Stimulated activated CD4-positive, alpha-beta T cell treated with anti-CD3 and anti-CD28 coated beads, Interleukin-4, amount 100 ng/mL, for 24 hours (primary cell): ENCODE results near the gene INMT.
"Not testable (repeated sequence)": the region's sequence is repeated elsewhere in the genome, so short reads cannot be mapped to it uniquely, and the experiment has no call there.

Experiments used
- DNase-seq: peaks from one replicate; pipeline ENCODE4 v3.0.0-alpha.2; 2020

INMT gene

GRCh38 chr7:30751696-30752273 lies at the start of gene INMT:
Gene INMT (plus strand): TSS chr7:30752135. CDS start chr7:30752151, 16 bp downstream.
- DNase-seq = no peak

DNA sequence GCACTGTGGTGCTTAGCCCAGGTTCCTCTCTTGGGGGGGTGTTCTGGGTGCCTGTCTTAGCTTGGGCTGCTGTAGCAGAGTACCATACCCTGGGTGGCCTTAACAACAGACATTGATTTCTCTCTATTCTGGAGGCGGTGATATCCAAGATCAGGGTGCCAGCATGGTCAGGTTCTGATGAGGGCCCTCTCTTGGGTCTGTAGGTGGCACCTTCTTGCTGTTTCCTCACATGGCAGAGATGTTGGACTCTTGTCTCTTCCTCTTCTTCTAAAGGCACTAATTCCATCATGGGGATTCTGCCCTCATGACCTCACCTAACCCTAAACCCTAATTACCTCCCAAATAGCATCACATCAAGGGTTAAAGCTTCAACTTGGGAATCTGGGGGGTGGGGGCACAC lies 49.7 kb upstream of the INMT start:
- no peak for DNase-seq

DNA sequence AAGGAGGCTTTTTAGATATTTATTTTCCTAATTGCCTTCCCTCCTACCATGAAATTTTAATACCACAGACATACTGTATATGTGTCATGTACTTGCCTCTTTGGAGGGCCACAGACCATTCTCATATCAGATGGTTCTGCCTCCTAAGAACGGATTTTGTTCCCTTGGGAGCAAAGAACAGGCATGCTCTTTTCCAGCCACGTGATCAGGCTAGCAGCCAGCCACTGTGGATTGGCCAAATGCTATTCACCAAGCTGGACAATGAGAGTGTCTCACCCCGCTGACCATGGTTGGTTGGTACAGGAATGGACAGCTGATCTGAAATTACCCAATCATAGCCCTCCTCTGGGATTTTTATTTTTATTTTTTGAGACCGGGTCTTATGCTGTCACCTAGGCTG lies 48.2 kb upstream of the INMT start:
- DNase-seq = no peak

GRCh38 chr7:30705008-30705407 lies 46.9 kb upstream of the INMT start:
- DNase-seq = no peak

- no peak for DNase-seq
These were observed 46.3 kb upstream of the INMT start for GRCh38 chr7:30705596-30705995.

GRCh38 chr7:30706316-30706715 lies 45.6 kb upstream of the INMT start:
- DNase-seq = no peak

- no peak for DNase-seq
These were observed 45.0 kb upstream of the INMT start for GRCh38 chr7:30706908-30707307.

DNA sequence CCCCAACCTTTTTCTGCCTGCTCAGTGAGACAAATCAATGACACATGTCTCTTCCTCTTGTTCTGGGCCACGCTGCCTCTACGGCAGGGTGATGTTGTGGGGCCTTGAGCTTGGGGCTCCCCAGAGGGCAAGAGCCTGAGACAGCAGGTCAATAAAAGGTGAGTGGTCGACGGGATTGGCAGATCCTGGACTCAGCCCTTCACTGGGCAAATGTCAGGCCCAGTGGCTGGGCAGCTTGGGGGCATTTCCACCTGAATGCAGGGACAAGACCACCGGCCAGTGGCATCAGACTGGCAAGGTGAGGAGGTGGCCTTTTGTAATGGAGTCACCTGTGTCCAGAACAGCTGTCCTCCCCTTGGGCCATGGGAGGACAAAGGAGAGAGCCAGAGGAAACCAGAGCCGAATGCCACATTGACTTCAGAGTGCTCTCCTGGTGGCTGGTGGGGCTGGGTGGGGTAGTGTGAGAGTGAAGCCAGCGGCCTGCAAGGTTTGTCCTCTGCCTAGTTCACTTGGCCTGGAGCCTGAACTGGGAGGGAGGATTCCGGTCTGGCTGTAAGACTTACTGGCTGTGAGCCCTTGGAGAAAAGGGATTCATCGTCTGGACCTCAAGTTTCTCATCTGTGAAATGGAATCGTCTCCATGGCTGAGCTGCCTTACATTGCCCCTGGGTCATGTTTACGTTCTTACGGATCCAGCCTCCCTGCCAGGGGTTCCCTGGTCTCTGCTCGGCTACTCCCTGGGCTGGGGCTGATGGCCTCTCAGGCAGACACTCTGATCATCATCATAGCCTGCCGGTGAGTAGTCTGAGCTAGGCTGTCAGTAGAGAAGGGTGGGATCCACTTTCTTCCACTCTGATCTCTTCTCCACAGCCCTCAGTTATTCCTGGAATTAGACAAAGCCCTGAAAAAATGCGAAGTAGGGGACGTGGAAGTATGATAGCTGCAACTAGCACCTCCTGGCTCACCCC lies 44.3 kb upstream of the INMT start:
- DNase-seq = no peak

DNA sequence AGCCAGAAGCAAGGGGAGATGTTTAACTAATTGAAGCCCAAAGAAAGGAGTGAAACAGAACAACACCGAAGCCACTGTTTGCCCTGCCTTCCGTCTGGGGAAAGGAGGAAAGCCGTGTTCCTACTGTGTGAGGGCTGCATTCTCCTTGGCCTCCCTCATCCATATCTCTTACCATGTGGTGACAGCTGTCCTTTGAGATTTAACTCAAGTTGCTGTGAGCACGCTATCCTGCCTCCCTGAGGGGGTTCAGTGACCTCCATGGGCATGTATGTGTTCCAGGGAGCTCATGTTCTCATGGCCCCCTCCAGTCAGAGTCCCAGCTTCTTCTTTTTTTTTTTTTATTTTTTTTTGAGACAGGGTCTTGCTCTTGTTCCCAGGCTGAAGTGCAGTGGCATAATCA lies 43.5 kb upstream of the INMT start:
- DNase-seq = no peak

DNA sequence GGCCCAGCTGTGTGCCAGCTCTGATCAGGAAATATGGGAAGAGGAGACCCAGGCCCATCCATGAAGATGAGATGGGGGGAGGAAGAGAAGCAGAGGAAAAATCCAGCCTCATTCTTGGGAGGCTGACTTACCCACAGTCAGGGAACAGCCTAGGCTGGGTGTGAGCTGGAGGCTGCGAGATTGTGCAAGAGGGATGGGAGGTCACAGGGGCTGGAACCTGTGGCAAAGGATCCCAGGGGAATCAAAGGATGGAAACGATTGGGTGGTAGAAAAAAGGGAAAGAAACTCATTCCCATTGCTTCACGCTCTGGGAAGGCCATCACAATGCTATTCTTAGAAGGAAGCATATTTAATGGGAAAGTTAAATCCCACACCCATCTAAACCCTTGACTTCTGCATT lies 43.0 kb upstream of the INMT start:
- DNase-seq = no peak

- no peak for DNase-seq
These were observed 42.4 kb upstream of the INMT start for GRCh38 chr7:30709549-30709948.

GRCh38 chr7:30710669-30711068 lies 41.3 kb upstream of the INMT start:
- no peak for DNase-seq

DNA sequence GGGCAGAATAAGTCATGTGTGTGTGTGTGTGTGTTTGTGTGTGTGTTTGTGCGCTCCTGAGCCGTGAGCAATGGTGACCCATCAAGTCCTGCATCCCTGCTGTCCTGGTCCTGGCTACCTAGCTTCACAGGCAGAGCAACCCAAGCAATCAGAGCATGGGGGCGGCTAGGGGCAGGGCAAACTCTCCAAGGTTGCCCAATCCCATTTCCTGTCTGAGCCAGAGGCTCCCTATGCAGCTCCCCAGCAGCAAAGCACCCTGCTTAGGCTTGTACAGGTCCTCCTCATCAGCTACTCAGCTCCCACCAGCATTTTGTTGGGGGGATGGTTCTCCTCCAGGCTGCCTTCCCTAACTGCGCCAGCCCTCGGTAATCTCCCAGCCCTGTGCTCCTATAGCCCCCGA lies 38.5 kb upstream of the INMT start:
- DNase-seq = no peak

DNA sequence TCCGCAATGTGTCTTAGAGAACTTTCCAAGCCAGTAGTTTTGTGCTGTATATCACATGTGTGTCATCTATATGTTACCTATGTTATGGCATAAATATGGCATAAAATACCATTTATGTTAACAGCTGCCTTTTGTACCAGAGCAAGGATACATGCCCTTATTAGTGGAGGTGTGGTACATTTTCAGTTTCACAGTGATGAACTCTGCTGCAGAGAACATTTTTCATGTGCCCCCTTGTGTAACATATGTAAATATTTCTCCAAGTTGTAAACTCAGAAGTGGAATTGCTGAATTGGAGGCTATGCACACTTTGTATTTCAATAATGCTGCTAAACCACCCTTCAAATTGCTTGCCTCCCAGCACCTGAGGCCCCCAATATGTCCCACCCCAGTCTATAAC lies 37.8 kb upstream of the INMT start:
- no peak for DNase-seq

DNA sequence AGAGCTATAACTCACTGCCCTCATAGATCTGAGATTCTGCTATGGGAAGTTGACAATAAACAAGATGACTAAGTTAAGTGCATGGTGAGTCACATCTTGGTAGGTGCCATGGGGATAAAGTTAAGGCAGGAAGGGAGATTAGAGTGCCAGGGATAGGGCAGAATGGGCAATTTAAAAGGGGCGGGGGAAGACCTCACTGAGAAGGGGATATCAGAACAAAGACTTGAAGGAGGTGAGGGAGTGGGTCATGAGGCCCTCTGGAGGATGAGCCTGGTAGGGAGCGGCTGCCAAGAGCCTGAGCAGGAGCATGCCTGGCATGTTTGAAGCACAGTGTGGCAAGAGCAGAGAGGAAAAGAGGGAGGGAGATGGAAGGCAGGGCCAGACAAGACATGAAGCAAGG lies 34.8 kb upstream of the INMT start:
- no peak for DNase-seq

GRCh38 chr7:30719434-30719833 lies 32.5 kb upstream of the INMT start:
- DNase-seq = not testable (repeated sequence)

- no peak for DNase-seq
These were observed 30.7 kb upstream of the INMT start for GRCh38 chr7:30721211-30721610.

DNA sequence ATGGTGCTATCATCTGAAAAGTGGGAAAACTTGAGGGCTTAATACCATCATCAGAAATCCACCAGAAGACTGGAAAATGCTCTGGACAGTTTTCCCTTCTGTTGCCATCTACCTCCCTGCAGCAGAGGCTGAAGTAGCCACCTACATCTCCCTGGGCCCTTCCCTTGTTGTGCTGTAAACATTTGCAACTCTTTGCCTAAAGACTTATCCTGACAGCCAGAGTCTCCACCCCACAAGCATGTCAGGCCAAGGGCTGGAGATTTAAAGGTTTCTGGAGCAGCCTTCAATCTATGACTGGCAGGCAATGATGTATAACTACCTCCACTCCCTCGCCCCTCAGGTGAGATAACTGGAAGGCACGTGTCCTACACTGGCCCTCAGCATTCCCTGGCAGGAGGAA lies 29.7 kb upstream of the INMT start:
- DNase-seq = no peak

- DNase-seq = no peak
These were observed 29.3 kb upstream of the INMT start for GRCh38 chr7:30722671-30723070.

DNA sequence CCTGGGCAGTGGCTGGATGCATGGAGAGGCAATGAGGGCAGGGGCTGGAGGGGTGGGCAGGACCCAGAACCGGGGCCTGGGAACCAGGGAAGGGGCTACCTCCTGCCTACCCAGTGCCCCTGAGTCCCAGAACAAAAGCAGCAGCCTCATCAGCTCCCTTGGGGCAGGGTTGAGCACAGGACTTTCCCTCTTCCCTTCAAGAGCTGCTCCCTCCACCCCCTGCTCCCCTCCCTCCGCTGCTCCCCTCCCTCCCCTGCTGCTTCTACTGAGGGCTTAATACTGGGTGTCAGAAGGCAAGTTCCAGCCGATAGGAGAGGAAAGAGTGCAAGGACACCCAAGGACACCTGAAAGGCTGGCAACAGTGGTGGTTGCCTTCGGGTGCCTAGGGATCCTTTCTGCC lies 28.2 kb upstream of the INMT start:
- no peak for DNase-seq

DNA sequence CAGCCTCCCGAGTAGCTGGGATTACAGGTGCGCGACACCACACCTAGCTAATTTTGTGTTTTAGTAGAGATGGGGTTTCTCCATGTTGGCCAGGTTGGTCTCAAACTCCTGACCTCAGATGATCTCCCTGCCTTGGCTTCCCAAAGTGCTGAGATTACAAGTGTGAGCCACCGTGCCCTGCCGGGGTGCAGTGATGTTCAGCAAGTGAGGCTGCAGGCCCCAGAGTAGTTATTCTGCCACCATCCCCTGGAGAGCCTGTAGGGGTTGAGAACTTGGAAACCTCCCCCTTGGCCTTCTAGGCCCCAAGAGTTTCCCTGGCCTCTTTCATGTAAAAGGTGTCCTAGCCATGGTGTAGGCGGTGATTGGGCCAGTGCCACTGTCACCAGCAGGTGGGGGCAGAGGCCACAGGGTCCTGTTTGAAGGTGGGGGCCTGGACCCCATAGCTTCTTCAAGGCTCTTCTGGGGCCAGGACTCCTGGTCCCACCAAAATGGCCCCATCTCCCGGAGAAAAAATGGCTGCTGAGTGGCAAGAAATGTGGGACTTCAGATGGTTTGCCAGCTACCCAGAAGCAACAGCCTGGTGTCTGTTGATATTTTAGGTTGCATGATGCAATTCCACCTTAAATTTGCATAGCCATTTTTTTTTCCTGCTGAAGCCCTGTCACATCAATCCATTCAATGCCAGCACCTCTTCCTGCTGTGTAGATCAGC lies 25.5 kb upstream of the INMT start:
- DNase-seq = no peak

GRCh38 chr7:30727061-30727945 lies 24.6 kb upstream of the INMT start:
- DNase-seq = peak; percentile 37

DNA sequence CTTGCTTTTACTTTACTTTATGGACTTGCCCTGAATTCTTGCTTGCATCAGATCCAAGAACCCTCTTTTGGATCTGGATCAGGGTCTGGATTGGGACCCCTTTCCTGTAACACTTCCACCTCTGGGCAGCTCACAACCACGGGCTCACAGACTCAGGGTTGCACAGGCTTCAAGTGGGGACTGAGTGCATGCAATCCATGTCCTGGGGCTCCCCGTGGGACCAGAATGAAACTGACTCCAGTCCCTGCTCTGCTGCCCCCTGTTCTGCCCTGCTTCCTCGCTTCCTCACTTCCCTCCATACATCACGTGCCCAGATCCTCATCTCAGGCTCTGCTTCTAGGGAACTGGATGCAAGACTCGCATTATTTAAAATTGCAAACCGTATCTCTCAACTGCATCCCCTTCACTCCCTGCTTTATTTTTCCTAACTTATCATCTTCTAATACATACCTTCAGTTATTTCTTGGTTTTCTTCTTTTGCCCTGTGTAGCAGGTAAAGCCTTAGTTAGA lies 23.3 kb upstream of the INMT start:
- DNase-seq = no peak
